Endometrium (tissue), 2 donors: Measurements from ENCODE around the gene IFITM5.

ENCODE experiments used
- FAIRE-seq: peaks from 2 replicates; lab custom pipeline; 2012; peaks lifted over from hg19 to GRCh38; lab: Jason Lieb, UNC
- donor health status: control.
- donor health status: control.

IFITM5 gene

DNA sequence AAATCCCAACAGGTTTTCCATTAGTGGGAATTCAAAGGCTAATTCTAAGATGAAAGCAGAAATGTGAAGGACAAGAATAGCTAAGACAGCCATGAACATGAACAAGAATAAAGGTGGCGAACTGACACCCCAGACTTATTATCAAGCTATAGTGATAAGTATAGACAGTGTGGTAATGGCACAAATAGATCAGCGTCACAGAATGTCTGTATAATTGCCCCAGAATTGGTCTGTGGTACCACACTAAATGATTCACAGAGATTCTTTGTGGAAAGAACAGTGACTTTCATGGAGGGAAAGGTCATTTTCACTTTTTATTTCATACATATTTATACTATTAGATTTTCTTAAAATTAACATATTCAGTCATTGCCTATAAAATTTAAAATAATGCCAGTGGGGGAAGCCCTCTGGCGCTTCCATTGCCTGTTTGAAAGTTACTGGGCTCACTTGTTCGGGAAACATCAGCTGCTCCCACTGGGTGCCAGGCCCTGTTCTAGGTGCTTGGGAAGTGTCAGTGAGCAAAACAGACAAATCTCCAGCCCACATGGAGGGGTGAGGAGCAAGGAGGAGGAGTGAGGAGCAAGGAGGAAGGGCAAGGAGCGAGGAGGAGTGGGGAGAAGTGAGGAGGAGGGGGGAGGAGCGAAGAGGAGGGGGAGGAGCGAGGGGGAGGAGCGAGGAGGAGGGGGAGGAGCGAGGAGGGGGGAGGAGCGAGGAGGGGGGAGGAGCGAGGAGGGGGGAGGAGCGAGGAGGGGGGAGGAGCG is 32.5 kb downstream of the IFITM5 start:
- no peak for FAIRE-seq

DNA sequence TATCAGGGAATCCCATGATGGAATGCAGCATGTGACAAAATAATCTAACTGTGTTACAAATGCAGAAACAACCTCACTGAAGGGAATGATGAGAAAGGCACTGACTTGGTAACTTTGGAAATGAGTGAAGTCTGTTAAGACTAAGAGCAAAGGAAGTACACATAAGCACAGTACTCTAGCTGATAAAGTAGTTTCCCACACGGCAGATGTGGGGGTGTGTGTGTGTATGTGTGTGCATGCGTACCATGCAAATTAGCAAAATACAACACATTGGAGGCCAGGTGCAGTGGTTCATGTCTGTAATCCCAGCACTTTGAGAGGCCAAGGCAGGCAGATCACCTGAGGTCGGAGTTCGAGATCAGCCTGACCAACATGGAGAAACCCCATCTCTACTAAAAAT is 37.7 kb downstream of the IFITM5 start:
- no peak for FAIRE-seq

DNA sequence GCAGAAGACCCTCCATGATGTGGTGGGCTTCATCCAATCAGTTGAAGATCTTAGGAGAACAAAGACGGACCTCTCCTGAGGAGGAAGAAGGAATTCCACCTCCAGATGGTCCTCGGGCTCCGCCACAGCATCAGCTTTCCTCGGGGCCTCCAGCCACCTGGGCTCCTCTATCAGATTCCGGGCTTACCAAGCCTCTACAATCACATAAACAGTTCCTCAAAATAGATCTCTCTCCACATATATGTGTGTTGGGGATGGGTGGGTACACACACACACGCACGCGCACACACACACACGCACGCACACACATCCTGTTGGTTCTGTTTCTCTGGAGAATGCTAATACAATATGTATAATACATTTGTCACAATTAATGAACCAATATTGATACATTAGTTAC is 39.9 kb downstream of the IFITM5 start:
- FAIRE-seq: no peak

DNA sequence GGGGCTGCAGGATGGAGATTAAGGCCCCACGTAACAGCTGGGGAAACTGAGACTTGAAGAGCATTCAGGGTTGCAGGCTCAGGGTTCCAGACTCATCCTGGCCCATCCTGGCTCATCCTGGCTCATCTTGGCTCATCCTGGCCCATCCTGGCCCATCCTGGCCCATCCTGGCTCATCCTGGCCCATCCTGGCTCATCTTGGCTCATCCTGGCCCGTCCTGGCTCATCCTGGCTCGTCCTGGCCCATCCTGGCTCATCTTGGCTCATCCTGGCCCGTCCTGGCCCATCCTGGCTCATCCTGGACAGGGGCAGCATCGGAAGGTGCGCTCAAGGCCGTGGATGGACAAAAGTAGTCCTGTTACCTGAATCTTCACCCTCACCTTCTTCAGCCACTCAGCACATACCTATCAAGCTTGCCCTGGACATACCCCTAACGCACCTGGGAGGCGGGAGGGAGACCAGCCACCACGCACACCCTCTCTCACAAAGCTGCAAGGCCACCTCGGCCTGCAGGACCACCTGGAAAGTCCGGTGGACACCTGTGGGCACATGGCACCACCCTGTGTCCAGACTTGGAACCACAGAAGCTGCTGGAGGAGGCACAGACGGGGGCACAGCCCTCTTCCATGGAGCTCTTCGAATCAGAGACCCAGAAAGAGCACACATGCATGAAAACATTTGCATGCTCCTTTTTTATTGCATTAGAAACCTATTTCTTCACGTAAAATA is 41.4 kb downstream of the IFITM5 start:
- no peak for FAIRE-seq

DNA sequence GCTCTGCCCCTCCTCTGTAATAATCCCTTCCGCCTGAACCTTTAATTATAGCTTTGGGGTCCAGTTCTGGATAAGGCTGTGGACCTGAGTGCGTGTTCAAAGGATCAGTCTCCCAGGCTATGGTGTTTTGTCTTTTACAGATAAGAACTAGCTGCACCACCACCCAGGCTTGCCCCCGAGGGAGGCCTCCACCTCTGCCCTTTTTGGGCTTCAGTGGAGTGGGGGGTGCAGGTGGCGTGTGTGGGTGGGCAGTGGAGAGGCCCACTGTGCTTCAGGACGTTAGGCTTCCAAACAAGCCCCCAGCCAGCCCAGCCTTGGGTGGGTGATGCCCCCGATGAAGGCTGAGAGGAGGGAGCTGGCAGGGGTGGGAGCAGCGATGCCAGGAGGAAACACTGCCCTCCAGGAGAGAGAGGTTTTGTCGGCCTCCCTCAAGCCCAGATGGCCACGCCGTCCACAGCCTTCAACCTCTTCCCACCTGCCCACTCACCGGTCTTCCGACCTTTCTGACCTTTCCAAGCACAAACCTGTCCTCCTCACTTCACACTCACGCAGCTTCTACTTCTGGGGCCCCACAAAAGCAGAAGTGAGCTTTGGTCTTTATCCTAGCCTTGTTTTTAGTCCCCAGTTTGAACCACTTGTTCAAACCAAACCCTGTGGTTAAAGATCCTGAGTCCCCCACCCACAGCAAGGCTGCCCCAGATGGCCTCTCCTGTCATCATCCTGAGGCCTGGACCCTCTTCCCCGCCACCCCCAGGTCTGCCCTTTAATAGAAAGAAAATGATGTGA is 42.2 kb downstream of the IFITM5 start:
- FAIRE-seq: no peak

DNA sequence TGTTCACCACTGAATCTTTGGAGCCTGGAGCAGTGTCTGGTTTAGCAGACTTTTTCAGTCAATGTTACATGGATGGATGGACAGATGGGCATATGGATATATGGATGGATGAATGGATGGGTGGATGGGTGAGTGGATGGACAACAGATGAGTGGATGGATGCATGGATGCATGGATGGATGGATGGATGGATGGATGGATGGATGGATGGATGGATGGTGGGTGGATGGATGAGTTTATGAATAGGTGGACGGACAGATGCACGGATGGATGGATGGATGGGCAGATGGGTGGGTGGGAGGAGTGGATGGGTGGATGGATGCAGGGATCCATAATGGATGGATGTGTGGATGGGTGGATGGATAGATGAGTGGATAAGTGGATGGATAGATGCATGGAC is 43.5 kb downstream of the IFITM5 start:
- FAIRE-seq: no peak

DNA sequence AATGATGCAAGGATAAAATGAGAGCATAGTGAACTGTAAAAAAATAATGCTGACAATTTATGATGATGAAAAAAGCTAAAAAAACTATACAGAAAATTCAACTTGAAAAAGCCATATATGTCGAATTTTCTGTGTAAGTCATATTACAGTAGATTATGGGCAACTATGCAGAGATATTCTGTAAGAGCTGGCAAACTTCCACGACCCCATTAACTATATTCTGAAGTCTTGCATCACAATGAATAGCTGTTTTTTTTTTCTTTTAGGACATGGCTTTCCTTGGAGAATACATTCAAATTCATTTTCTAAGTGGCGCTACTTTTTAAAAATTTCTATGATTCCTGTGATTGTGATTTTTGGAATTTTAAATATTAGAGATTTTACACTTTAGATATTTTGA is 44.1 kb downstream of the IFITM5 start:
- FAIRE-seq: no peak

DNA sequence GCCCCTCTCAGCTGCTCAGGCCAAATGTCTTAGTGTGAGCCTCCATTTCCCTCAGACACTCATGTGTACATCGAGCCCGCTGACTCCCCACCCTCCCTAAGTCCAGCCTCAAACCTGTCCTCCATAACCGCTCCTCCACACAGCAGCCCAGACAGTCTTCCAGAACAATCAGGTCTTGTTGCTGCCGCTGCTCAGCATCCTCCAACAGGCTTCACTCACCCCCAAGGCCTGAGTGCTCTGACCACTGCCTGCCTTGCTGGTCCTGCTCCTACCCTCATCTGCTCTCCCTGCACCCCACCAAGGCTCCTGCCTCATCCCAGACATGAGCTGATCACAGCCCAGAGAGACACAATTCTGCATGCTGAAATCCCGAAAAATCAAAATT is 45.4 kb downstream of the IFITM5 start:
- no peak for FAIRE-seq

DNA sequence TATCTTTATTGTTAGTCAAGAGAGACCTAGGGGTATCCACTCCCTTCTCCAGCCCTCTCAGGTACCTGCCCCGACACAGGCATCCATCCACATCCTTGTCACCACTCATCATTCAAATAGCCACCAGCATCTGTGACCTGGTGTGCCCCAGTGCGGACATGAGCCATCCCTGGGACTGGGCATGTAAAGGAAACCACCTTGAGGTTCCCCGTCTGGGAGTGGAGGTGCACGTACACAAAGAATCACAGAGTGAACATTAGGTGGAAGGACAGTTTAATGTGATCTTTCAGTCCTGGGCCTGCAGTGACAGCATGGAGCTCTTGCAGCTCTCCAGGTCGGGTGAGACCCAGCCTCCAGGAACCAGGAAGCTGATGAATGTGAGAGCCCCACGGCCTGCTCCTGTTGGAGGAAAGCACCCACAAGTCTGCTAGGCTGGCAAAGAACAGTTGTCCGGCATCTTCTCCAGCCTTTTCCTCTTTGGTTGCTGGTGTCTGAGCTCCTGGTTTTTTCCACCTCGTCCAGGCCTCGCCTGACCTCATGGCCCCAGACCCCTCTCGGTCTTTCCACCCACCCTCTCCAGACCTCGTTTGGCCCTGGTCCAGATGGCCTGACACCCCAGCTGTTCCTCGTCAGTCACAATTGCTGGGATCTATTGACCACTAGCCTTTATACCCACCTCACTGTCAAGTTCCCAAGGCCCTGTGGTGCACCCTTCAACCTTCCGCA is 46.0 kb downstream of the IFITM5 start:
- FAIRE-seq: no peak

DNA sequence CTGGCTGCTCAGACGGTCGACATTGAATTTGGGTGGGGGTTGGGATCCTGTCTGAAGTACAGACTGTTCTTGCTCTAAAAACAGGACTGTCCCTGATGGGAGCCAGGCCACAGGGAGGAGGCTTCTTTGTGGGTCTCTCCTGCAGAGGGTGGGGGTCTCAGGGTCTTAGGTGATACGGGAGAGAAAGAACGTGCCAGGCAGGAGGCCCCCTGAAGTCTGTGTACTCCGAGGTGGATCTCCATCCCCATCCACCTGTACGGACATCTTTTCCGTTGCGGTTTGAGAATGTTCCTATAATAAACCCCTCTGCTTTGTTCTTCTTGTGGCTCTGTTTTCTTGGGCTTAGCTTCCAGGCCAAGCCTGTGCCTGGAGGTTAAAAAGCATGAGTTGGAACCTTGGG is 46.7 kb downstream of the IFITM5 start:
- FAIRE-seq: no peak

DNA sequence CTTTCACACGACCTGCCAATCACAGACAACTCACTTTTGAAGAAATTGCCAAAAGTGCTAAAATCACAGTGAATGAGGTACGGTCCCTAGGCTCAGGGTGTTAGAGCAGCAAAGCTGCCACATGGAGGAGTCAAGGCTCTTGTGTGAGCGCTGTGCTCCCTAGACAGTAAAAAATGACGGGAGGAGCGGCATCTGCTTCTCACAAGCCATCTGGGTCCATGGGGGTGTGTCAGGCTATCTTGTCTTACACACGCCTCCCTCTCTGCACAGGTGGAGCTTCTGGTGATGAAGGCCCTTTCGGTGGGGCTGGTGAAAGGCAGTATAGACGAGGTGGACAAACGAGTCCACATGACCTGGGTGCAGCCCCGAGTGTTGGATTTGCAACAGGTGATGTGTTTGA is 47.8 kb downstream of the IFITM5 start:
- FAIRE-seq: no peak

DNA sequence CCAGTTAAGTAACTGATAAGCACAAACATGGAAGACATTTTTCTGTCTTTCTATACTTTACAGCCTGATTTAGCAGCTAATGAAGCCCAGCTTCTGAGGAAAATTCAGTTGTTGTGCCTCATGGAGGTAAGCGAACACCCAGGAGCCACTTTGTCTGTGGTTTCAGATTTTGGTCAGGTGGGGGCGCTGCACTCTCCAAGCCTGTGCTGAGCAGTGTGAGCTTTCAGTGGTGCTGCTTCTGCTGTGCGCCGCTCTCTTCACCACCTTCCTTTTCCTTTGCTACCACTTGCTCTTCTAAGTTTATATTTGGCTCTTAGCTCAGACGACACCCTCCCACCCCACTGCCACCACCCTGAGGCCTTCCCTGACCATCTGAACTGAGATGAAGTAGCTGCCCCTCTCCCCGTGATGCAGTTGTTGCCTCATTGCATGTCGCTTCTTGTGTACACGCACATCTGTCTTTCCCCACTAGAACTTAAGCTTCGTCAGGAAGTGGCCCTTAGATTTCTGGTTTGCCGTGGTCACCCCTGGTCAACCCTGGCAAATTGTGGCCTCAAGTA is 48.5 kb downstream of the IFITM5 start:
- no peak for FAIRE-seq

DNA sequence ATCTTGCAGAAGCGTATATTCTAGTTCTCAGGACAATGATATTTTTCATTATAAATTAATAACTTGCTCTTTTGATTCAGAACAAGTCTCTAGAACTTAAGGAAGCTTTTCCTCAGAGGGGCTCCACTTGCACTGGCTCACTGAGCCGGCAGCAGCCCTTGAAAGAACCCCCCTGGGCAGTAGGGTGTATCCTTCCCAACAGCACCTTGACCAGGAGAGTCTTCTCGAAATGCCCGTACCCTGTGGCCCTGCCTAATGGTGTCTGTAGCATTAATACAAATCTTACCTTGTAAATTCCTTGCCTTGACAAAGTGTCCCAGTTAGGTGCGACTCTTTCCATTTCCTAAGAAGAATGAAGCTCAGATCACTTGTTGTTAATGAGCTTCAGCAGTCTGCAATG is 49.1 kb downstream of the IFITM5 start:
- no peak for FAIRE-seq

DNA sequence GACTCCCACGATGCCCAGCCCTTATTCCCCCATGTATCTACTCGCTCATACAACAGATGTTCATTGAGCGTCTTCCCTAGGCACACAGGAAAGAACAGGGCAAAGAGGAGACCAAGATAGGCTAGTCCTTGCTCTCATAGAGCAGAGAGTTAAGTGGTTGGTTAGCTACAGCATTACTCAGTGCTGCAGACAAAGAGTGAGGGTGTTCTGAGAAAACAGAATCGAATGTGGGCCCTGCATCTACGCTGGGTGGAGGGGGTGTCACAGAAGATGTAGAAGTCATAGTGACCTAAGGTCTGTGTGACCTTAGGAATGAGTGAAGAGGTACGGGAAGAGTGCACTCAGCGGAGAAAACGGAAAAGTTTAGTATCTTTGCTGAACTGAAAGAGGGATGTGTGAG is 50.3 kb downstream of the IFITM5 start:
- no peak for FAIRE-seq
